Activated CD4-positive, CD25-positive, alpha-beta regulatory T cell treated with anti-CD3 and anti-CD28 coated beads, Interleukin-2, amount 50 U/mL, for 24 hours (primary cell): ENCODE measurements around the gene RDH13.
"Not testable (repeated sequence)": the region's sequence is repeated elsewhere in the genome, so short reads cannot be mapped to it uniquely, and the experiment has no call there.

Source experiments
- ATAC-seq, 2 donors: fragments of 150-1000 bp; cut with Tn5 transposase; one replicate each; pipeline ENCODE4 v1.10.0; 2021; ENCODE audit warnings: mild to moderate bottlenecking in 1 of 2, moderate library complexity in 1 of 2

RDH13 gene

DNA sequence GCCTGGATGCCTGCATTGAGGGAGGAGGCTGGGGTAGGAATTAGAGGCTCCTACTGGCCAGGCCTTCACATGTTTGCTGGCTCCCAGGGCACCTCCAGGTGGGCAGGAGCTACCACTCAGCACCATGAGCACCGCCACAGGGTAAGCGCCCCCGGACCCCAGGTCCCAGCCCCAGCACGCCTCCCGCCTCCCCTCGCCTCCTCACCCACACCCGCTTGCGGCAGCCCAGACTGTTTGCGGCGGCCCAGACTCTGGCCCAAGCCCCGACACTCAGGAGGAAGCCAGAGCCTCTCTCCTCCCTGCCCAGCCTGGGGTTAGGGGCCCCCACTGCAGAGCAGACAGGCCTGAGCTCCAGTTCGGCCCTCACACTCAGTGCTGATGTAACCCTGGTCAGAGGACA is 13.4 kb upstream of the RDH13 start:
- ATAC-seq, result no peak

DNA sequence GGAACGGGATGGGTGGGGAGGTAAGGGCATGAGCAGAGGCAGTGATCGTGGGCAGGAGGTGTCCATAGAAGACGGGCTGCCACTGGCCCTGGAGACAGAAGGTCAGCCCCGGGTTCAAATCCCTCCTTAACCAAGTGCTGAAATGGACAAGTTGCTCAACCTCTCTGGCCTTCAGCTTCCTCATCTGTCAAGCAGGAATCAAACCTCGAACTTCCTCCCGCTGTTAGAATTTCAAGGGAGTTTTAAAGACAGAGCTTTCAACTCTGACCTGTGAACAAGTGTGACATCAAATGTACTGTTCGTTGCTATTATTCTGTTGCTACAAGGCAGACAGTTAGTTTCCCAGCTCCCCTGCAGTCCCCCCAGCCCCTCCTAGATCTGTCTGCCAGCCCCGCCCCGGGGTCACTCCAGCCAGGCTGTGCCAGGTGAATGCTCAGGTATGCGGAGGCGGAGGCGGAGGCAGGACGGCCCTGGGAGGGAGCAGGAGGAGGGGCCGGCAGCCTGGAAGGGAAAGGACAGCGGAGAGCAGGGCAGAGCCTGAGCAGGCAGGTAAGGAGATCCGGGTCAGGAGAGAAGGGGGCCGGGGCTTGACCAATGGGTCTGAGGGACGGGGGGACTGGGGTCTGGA is 12.5 kb upstream of the RDH13 start, which contains the start of gene EPS8L1:
EPS8L1 (plus strand) TSS at position 499 of the 628 bp plus-strand sequence. CDS start 576 bp downstream, outside the sequence.
- no peak for ATAC-seq

DNA sequence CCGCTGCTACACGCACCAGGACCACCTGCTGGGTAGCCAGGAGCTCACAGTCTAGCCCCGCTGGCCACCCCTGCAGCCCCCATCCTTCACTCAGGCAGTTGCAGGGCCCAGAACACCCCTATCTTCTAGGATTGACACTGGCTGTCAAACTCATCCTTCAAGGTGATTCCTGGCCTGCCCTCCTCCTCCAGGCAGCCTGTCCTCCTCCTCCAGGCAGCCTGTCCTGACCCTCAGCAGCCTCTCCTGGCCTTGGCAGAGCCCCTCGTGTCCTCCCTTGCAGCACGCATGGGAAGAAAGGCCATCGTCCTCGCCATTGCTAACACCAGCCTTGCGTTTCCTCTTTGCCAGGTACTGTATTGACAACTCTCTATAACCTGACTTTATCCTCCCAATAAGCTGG is 9.0 kb upstream of the RDH13 start:
- no peak for ATAC-seq

- no peak for ATAC-seq
These were observed 8.2 kb upstream of the RDH13 start for GRCh38 chr19:55071129-55071502.

GRCh38 chr19:55070466-55071128 is 7.6 kb upstream of the RDH13 start:
- ATAC-seq, result no peak

- no peak for ATAC-seq
These were observed 6.9 kb upstream of the RDH13 start for GRCh38 chr19:55069865-55070197.

- ATAC-seq, result peak; percentile 69 to 75
These were observed 6.3 kb upstream of the RDH13 start for GRCh38 chr19:55068950-55069864.

GRCh38 chr19:55067869-55068268 is 4.9 kb upstream of the RDH13 start:
- no peak for ATAC-seq

- no peak for ATAC-seq
These were observed 3.3 kb upstream of the RDH13 start for GRCh38 chr19:55066107-55066709.

- not testable (repeated sequence) for ATAC-seq
These were observed 2.6 kb upstream of the RDH13 start for GRCh38 chr19:55065516-55065915.

DNA sequence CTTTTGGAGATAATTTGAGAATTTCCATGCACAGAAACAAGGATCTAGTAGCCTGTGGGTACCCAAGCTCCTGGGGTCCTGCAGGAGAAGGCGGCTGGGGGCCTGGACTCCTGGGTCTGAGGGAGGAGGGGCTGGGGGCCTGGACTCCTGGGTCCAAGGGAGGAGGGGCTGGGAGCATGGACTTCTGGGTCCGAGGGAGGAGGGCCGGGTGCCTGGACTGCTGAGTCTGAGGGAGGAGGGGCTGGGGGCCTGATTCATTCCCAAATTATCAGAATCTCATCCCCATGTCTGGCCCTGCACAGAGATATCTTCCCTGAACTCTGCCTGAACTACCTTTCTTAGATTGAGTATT is 520 bp upstream of the RDH13 start:
- no peak for ATAC-seq

DNA sequence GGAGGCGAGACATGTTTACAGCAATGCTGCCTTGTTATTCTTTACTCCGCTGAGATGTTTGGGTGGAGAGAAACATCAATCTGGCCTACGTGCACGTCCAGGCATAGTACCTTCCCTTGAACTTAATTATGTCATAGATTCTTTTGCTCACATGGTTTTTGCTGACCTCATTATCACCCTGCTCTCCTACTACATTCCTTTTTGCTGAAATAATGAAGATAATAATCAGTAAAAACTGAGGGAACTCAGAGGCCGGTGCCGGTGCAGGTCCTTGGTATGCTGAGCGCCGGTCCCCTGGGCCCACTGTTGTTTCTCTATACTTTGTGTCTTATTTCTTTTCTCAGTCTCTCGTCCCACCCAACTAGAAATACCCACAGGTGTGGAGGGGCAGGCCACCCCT is 2.7 kb downstream of the RDH13 start:
- ATAC-seq, result not testable (repeated sequence)

- no peak for ATAC-seq
These were observed 4.0 kb downstream of the RDH13 start for GRCh38 chr19:55058781-55059610.

GRCh38 chr19:55056827-55057226 is 6.1 kb downstream of the RDH13 start:
- no peak for ATAC-seq

- ATAC-seq, result no peak
These were observed 9.2 kb downstream of the RDH13 start for GRCh38 chr19:55053735-55054134.

GRCh38 chr19:55050749-55051532 is 12.0 kb downstream of the RDH13 start:
- no peak for ATAC-seq

GRCh38 chr19:55048446-55048845 is 14.5 kb downstream of the RDH13 start:
- no peak for ATAC-seq

- no peak for ATAC-seq
These were observed 15.0 kb downstream of the RDH13 start for GRCh38 chr19:55047951-55048350.

- ATAC-seq, result no peak
These were observed 15.8 kb downstream of the RDH13 start for GRCh38 chr19:55046975-55047622.

- ATAC-seq, result no peak
These were observed 17.9 kb downstream of the RDH13 start for GRCh38 chr19:55044771-55045716.
